ENCODE results near the gene ELF4.

The ELF4 gene

DNA sequence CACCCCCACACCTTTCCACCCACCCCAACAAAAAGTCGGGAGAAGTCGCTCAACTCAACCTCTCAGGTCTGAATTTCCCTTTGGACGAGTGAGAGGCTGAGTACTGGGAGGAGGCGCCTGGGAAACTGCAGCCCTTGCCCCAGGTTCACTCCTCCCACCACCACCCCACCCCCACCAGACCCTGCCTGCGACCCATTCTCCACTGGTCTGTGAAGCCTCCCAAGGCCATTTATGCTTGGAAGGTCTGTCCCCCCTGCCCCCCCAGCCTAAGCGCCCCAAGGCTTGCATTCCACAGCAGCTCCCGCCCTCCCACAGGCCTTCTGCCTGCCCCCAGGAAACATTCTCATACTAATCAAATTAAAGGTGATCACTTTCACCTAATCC lies 27.2 kb downstream of the ELF4 start:
- no peak for DNase-seq

DNA sequence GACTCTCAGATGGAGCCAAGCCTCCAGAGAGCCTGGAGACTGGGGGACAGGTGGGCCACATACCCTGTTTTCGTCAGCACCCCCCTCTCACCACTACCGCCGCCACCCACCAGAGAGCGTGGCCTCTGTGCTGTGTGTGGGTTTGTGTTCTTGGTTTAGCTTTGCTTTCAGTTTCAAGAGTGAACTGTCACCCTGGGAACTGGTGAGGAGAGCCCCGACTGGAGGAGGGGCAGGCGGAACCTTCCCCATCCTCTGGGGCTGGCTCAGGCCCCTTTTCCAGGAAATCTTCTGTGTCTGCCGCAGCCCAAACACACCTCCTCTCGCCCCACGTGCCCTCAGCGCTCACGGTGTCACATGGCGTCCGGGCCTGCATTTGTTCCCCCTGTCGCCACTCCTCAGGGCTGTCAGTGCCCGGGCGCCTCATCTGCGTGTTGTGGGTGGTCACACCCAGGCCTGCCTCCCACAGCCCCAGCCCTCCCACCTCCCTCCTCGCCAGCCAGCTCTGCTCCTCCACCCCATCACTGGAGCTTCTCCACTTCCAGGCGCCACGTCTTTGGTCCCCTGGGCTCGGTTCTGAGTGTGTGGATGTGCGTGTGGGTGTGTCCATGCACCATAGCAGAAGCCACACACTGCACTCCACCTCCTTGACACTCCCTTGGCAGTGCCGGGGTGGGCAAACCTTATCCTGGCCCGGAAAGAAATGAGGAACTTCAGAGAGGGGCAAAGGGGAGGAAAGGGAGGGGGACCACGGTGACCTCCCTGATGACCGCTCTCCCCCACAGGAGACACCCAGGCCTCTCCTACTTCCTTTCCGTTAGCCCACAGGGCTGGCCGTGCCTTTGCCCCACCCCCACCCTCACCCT lies 27.8 kb downstream of the ELF4 start:
- DNase-seq = no peak

DNA sequence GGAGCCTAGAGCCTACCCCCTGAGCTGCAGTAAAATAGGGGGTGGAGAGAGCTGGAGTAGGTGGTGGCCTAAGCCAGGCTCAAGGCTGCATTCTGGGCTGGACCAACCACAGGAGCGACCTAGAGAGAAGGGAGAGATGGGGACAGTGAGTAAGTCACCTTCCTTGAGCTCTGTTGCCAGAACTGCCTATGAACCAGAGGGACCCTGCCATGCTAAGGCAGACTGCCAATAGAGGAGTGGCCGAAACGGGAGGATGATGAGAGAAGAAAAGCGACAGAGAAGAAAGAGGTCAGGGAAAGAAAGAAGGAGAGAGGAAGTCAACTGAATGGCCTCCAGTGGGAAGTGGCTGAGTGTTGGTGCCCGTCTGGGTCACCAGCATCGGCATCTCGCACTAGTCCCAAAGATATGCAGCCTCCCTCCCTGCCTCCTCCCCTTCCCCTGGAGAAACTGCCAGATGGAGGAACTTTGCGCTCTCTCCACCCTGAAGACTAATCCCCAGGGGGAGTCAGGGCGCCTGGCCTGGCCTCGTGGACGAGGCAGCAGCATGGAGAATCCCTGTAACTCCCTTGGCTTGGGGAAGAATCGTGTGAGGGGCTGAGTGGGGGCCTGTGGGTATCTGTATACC lies 28.8 kb downstream of the ELF4 start:
- DNase-seq = no peak

DNA sequence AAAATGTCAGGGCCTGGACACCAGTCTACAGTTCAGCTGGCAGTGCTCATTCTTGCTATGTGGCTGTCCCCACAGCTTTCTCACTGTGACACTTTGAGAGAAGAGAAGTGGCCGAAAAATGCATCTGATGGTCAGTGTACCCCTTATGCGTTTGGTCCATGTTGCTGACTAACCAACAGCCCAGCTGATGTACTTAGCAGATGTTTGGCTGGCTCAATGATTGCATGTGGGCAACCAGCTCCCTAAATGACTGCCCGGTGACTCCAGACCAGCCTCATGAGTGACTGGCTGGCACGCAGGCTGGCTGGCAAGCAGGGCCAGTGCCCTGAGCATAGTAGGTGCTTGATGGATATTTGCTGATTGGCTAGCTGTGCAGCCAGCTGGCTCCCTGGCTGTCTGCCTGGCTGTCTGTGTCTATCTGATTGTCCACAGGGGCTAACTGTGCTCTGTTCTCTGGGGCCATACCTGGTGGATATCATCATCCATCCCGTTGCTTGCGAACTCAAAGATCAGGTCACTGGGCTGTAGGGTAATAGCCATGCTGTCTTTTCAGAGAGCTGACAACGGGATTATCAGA lies 29.4 kb downstream of the ELF4 start:
- DNase-seq = no peak

GRCh38 chrX:130079824-130080406 lies 30.4 kb downstream of the ELF4 start:
- peak; percentile 35 to 36 for DNase-seq

GRCh38 chrX:130075777-130076176 lies 34.5 kb downstream of the ELF4 start:
- no peak for DNase-seq

DNA sequence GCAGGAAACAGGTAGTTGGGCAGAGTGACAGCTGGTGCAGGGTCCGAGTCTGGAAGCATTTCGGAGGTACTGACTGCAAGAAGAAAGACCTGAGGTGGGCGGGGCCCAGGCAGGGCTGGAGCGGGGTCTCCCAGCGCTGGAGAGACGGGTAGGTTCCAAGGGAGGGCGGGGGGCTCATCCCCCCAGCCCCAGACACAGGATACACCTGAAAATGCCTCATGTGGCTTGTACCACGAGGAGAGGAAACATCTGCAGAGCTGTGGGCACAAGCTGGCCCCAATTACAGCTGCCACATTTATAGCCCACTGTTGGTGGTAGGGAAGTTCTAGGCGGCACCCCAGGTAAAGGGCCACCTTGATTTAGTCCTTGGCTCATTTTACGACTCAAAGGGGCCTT lies 38.0 kb downstream of the ELF4 start:
- DNase-seq = no peak

DNA sequence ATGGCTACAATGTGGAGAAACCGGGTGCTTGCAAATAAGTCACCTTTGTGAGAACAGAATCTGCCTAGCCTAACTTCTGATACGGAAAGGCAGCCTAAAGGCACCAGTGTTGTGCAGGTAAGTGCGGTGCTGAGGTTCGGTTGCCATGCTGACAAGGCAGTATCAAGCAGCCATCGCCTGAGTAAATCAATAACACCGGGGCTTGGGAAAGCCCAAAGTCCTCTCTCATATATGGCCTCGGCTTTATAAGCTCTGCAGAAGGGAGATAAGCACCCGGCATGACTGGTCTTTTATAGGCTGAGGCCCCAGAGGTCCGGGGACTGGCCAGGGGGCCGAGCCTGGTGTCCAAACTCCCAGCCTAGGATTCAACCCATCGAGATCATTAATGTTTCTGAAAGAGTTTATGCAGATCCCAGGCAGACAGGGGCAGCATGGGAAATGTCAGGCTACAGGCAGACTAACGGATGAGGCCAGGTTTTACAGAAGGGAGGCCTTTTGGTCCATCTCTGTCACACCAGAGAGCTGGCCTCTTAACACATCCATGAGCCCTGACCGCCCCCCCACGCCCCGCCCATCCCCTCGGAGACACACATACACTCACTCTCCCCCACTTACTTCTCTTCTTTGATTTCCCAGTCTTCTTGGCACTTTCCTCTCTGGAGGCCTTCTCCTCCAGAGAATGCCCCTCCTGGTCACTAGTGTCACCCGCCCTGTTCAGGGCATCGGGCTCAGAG lies 38.5 kb downstream of the ELF4 start:
- DNase-seq = no peak

- no peak for DNase-seq
These were observed 43.2 kb downstream of the ELF4 start for GRCh38 chrX:130066975-130067615.

- peak; percentile 9 to 74 for DNase-seq
These were observed 49.9 kb downstream of the ELF4 start for GRCh38 chrX:130060122-130061069.

DNA sequence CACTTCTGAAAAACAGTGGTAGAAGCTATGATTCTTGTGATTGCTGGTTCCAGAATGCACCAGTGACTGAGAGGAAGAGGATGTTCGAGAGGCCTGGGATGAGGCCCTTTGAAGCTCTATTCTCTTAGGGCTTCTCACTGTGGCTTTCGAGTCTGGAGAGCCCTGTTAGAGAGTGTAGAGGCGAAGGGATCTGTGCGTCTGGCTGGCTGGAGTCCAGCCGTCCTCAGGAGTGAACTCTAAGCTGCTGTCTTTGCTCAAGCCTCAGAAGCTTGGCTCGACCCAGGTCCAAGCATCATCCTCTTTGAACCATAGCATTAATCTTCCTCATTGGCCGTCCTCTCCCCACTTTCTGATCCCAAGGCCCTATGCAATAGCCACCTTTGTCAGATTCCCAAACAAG lies 51.6 kb downstream of the ELF4 start:
- DNase-seq = no peak

DNA sequence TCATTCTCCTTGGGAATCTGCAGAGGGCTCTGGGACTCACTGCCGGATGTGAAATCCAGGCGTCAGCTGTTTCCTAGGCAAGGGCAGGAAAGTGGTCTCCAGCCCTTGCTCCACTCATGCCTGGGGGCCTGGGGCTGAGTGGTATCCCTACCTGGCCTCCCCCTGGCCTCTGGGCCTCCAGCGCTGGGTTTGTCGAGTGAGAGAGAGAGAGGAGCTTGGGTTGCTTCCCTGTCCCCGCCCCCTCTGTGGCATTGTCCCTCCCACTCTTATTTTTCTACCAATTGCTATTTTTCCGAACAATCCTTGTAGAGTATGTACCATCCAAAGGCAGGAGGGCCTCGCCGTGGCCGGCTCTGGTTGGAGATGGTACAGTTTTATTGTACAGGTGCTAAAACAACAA lies 53.1 kb downstream of the ELF4 start:
- no peak for DNase-seq

GRCh38 chrX:130055899-130056298 lies 54.4 kb downstream of the ELF4 start:
- DNase-seq = no peak

DNA sequence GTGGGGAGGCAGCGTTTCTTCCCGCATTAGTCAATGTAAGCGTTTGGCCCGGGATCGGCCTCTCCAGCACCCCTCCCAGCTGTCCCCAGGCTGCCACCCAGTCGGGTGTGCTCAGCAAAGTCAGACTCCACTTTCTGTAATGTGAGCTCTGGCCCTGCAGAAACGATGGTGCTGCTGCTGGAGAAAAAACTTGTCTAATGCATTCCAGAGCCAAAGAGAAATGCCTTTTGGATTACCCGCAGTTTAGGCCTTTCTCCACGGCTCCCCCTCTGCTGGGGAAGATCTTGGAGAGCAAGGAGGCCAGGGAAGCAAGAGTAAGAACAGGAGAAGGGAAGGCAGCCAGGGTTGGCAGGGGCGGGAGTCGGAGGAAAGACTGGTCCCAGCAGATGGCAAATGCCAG lies 55.2 kb downstream of the ELF4 start:
- DNase-seq = no peak

GRCh38 chrX:130053236-130053635 lies 57.1 kb downstream of the ELF4 start:
- DNase-seq = no peak

GRCh38 chrX:130051176-130051845 lies 59.0 kb downstream of the ELF4 start:
- DNase-seq = no peak

GRCh38 chrX:130049821-130050220 lies 60.5 kb downstream of the ELF4 start:
- DNase-seq = no peak

DNA sequence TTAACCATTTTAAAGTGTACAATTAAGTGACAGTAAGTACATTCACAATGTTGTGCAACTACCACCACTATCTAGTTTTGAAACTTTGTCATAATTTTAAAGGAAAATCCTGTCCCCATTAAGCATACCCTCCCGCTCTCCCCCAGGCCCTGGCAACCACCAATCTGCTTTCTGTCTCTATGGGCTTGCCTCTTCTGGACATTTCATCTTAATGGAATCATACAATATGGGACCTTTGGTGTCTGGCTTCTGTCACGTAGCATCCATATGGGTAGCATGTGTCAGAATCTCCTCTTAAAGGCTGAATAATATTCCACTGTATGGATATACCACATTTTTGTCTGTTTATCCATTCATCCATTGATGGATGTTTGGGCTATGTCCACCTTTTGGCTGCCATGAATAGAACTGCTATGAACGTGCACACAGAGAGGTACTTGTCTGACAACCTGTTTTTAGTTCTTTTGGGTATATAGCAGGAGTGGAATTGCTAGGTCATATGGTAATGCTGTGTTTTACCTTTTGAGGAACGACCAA lies 61.5 kb downstream of the ELF4 start:
- no peak for DNase-seq

DNA sequence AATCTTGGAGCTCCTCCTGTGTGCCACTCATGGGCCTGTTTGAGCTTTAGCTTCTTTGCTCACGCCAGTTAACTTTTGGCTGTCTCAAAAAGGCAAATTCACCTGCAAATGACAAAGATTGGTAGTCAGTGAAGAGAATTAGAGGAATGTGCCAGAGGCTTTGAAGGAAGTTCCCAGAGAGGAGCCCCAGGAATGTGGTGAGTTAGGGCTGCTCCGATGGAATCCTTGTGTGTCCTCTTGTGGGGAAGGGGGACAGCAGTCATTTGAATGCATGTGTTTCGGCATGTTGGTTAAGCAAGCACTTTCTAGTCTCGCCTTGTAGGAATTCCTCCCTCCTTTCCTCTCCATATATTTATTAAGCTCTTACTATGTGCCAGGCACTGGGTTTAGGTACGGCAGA lies 62.9 kb downstream of the ELF4 start:
- DNase-seq = no peak

DNA sequence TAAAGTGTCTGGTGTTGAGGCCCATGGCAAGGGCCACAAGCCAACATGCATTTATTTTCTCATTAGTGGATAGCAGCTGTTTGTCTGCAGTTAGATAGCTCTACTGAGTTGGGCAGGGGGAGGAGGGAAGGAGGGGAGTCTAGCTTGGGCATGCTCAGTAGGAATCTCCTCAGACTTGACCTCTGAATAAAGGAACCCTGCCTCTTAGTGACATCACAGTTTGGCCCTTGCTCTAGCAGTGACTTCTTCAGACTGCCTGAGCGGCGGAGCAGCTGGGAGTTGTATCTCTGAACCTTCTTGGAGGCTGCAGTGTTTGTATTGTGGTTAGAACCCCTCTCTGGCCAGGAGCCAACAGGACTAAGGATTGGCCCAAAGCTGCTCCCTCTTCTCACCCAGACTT lies 70.5 kb downstream of the ELF4 start:
- DNase-seq = no peak

DNA sequence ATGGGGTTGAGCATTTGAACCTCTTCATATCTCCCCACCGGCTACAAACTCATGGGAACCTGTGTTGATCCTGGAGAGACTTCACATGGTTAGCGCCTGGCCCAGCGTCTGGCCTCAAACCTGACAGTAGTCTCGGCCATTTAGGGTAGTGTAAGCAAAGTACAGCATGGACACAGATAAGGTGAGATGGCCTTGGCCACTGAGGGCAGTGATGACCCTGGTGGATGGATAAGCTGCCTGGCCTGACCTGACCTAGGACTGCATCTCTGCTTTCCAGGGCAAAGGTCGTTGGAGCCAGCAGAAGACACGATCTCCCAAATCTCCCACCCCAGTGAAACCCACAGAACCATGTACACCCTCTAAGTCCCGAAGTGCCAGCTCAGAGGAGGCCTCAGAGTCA lies 76.1 kb downstream of the ELF4 start:
- DNase-seq = no peak

Data from hippocampal formation (tissue), 2 donors.